Measurements from ENCODE around the gene FSCN2.

- no peak for TF ChIP-seq SNAI2 (CRISPR knock-in tag; IDR thresholded peaks at IDR 0.05)
- TF ChIP-seq CREB5 (CRISPR knock-in tag; IDR thresholded peaks at IDR 0.05; ENCODE audit: low read depth): no peak
- TF ChIP-seq ZFP3 (CRISPR knock-in tag; IDR thresholded peaks at IDR 0.05): no peak
- TF ChIP-seq ZNF8 (CRISPR knock-in tag; IDR thresholded peaks at IDR 0.05): no peak
- no peak for TF ChIP-seq CSDC2 (CRISPR knock-in tag; IDR thresholded peaks at IDR 0.05)
Measured at GRCh38 chr17:81564778-81565177, 36.6 kb downstream of the FSCN2 start.
